OCI-LY1 (cell line): ENCODE measurements around the gene LRP2.

ENCODE experiments used
- H2AFZ ChIP-seq: fragments of 200-600 bp; sonication (generic), shearing (Covaris generic); 2 replicates; pipeline ENCODE4 v1.6.0; 2014; ENCODE audit warnings: antibody characterized with exemption, mild to moderate bottlenecking, low read length
- H3F3A ChIP-seq: fragments of 200-600 bp; sonication (generic), shearing (Covaris generic); 2 replicates; pipeline ENCODE4 v1.6.0; 2014; ENCODE audit warnings: mild to moderate bottlenecking, antibody characterized with exemption, low read length, moderate library complexity; ENCODE audit not compliant: insufficient read depth
- H3K27ac ChIP-seq: fragments of 200-600 bp; sonication (generic); 2 replicates; pipeline ENCODE4 v1.5.1; 2014; ENCODE audit warnings: low read length, mixed run types, mild to moderate bottlenecking, low read depth; ENCODE audit not compliant: poor library complexity, severe bottlenecking
- H3K27me3 ChIP-seq: fragments of 200-600 bp; sonication (generic); 2 replicates; pipeline ENCODE4 v1.6.0; 2014; ENCODE audit warnings: antibody characterized with exemption, mild to moderate bottlenecking, low read length, moderate library complexity; ENCODE audit not compliant: insufficient read depth
- H3K36me3 ChIP-seq: fragments of 200-600 bp; sonication (generic); 2 replicates; pipeline ENCODE4 v1.6.1; 2014; ENCODE audit warnings: mild to moderate bottlenecking, antibody characterized with exemption, low read length, moderate library complexity, mixed read lengths; ENCODE audit not compliant: insufficient read depth
- H3K4me1 ChIP-seq: fragments of 200-600 bp; sonication (generic); 2 replicates; pipeline ENCODE4 v1.5.1; 2014; ENCODE audit warnings: mild to moderate bottlenecking, low read length, moderate library complexity; ENCODE audit not compliant: insufficient read depth, severe bottlenecking
- H3K4me2 ChIP-seq: fragments of 200-600 bp; sonication (generic), shearing (Covaris generic); 2 replicates; pipeline ENCODE4 v1.6.1; 2014; ENCODE audit warnings: low read length
- H3K4me3 ChIP-seq: fragments of 200-600 bp; sonication (generic); 2 replicates; pipeline ENCODE4 v1.5.1; 2014; ENCODE audit warnings: low read length, low read depth, mild to moderate bottlenecking, mixed read lengths; ENCODE audit not compliant: poor library complexity, severe bottlenecking
- H3K79me2 ChIP-seq: fragments of 200-600 bp; shearing (Covaris generic); 2 replicates; pipeline ENCODE4 v1.6.1; 2016; ENCODE audit warnings: mixed run types, low read length, mixed read lengths; ENCODE audit not compliant: insufficient read depth
- H3K9ac ChIP-seq: fragments of 200-600 bp; sonication (generic), shearing (Covaris generic); 2 replicates; pipeline ENCODE4 v1.6.1; 2014; ENCODE audit warnings: mild to moderate bottlenecking, low read length, mixed read lengths
- H3K9me2 ChIP-seq: fragments of 200-600 bp; sonication (generic), shearing (Covaris generic); 2 replicates; pipeline ENCODE4 v1.6.1; 2014; ENCODE audit warnings: low read depth, mild to moderate bottlenecking, low read length, mixed read lengths
- H3K9me3 ChIP-seq: fragments of 200-600 bp; shearing (Covaris generic); 2 replicates; pipeline ENCODE4 v1.6.1; 2014; ENCODE audit warnings: low read length, mixed read lengths
- H4K20me1 ChIP-seq: fragments of 200-600 bp; sonication (generic), shearing (Covaris generic); 2 replicates; pipeline ENCODE4 v1.6.0; 2016; ENCODE audit warnings: mild to moderate bottlenecking, low read length; ENCODE audit not compliant: insufficient read depth
- CTCF ChIP-seq: fragments of 200-600 bp; sonication (generic), shearing (Covaris generic); IDR thresholded peaks from 2 replicates; pipeline ENCODE4 v1.5.1; 2017; ENCODE audit warnings: mild to moderate bottlenecking, antibody characterized with exemption, low read length, moderate library complexity, mixed read lengths
- EZH2 ChIP-seq: fragments of 200-600 bp; sonication (generic), shearing (Covaris generic); IDR thresholded peaks from 2 replicates; pipeline ENCODE4 v1.8.0; 2017; ENCODE audit warnings: borderline replicate concordance, mixed run types, mild to moderate bottlenecking, antibody characterized with exemption, low read length, moderate library complexity, mixed read lengths

The LRP2 gene

GRCh38 chr2:169119123-169119760, 243.1 kb downstream of the LRP2 start:
- Histone ChIP-seq H3K9me3 (no peaks in the 10 kb centered on the region), H2AFZ (no peak overlapping the region), H3K9me2 (no peaks in the 10 kb centered on the region), H3K36me3 (no peaks in the 10 kb centered on the region), H3K27ac (no peak overlapping the region), H3K79me2 (no peaks in the 10 kb centered on the region), H3K27me3 (no peaks in the 10 kb centered on the region), H3K9ac (no peak overlapping the region), H4K20me1 (no peaks in the 10 kb centered on the region), H3K4me3 (no peak overlapping the region), H3K4me2 (no peak overlapping the region), H3K4me1 (no peaks in the 10 kb centered on the region), H3F3A (no peaks in the 10 kb centered on the region)
- no peak for TF ChIP-seq CTCF
- no peak for TF ChIP-seq EZH2

GRCh38 chr2:169118060-169118459, 244.3 kb downstream of the LRP2 start:
- Histone ChIP-seq H3K9me2 (no peaks in the 10 kb centered on the region), H3K9ac (no peak overlapping the region), H3F3A (no peaks in the 10 kb centered on the region), H3K36me3 (no peaks in the 10 kb centered on the region), H3K4me3 (no peak overlapping the region), H3K27ac (no peak overlapping the region), H2AFZ (no peak overlapping the region), H3K79me2 (no peaks in the 10 kb centered on the region), H3K9me3 (no peaks in the 10 kb centered on the region), H4K20me1 (no peaks in the 10 kb centered on the region), H3K27me3 (no peaks in the 10 kb centered on the region), H3K4me2 (no peak overlapping the region), H3K4me1 (no peaks in the 10 kb centered on the region)
- TF ChIP-seq EZH2 = no peak
- no peak for TF ChIP-seq CTCF

- no peaks in the 10 kb centered on the region for H3K79me2 ChIP-seq
- H3K4me1 ChIP-seq = no peaks in the 10 kb centered on the region
- no peaks in the 10 kb centered on the region for H3K9me2 ChIP-seq
- H3K4me2 ChIP-seq = no peak overlapping the region
- no peaks in the 10 kb centered on the region for H3K27me3 ChIP-seq
- H2AFZ ChIP-seq = no peak overlapping the region
- H3K4me3 ChIP-seq = no peak overlapping the region
- no peaks in the 10 kb centered on the region for H3F3A ChIP-seq
- H3K9me3 ChIP-seq = no peaks in the 10 kb centered on the region
- no peaks in the 10 kb centered on the region for H4K20me1 ChIP-seq
- TF ChIP-seq CTCF (no peak), EZH2 (no peak)
- no peaks in the 10 kb centered on the region for H3K36me3 ChIP-seq
- no peak overlapping the region for H3K27ac ChIP-seq
- no peak overlapping the region for H3K9ac ChIP-seq
Observed at GRCh38 chr2:169116993-169117392, 245.3 kb downstream of the LRP2 start.
